Activated T-helper 1 cell treated with anti-CD3 and anti-CD28 coated beads, Interleukin-12 subunit alpha, Interleukin-12 subunit beta, Interleukin-2, Interleukin-4 antibody, amounts not matched to agents 30 ng/mL and 10 ng/mL and 1 ng/mL, durations not matched to agents 14 hours and 24 hours and 36 hours (primary cell): Measurements from ENCODE around the gene SH3D21. TPM values are rescaled to one million over a fixed set of nuclear protein-coding genes. Genes with fewer than 3 reads are reported as not detected.

Source experiments
- DNase-seq: peaks from one replicate; pipeline ENCODE4 v3.0.0; 2021; ENCODE audit warnings: low spot score
- H3K27ac Mint-ChIP-seq: one replicate; pipeline ENCODE4 v1.8.0; 2021; ENCODE audit warnings: mild to moderate bottlenecking, mixed read lengths
- H3K27me3 Mint-ChIP-seq: one replicate; pipeline ENCODE4 v1.8.0; 2022; ENCODE audit warnings: mild to moderate bottlenecking, moderate library complexity, mixed read lengths; ENCODE audit not compliant: insufficient read depth
- H3K36me3 Mint-ChIP-seq: one replicate; pipeline ENCODE4 v1.8.0; 2021; ENCODE audit warnings: low read depth, mixed read lengths
- H3K4me1 Mint-ChIP-seq: one replicate; pipeline ENCODE4 v1.8.0; 2021; ENCODE audit warnings: low read depth, mixed read lengths
- H3K4me3 Mint-ChIP-seq: one replicate; pipeline ENCODE4 v1.8.0; 2021; ENCODE audit warnings: mild to moderate bottlenecking, moderate library complexity, mixed read lengths
- H3K9me3 Mint-ChIP-seq: one replicate; pipeline ENCODE4 v1.8.0; 2021; ENCODE audit warnings: mixed read lengths
- intact Hi-C: fragments of 100-400 bp; cut with micrococcal nuclease; formaldehyde crosslinking; loops from one replicate; pipeline ENCODE4 v1.15.1; 2024
- total RNA-seq: library from RNA; stranded (reverse); gene quantifications from 2 replicates; pipeline ENCODE4 v1.2.3, GENCODE V29; 2022

Gene SH3D21
- total RNA-seq, result 7.5 and 8.3 TPM in 2 replicates

- peak; percentile 26 for DNase-seq
- H3K4me3 Mint-ChIP-seq, result peak within 1 kb of the TSS; percentile 97
- H3K27me3 Mint-ChIP-seq, result no peaks in the 10 kb centered on the region
- H3K36me3 Mint-ChIP-seq, result peaks cover 27% of the 10 kb centered on the region
- H3K9me3 Mint-ChIP-seq, result no peaks in the 10 kb centered on the region
- intact Hi-C loops, result loop anchor here (1.0 kb wide), 2 partner anchors 25 to 80 kb away; no protein-coding TSS in a partner anchor
- H3K4me1 Mint-ChIP-seq, result peaks cover 39% of the 10 kb centered on the region
- peak within 1 kb of the TSS; percentile 89 for H3K27ac Mint-ChIP-seq
Observed at GRCh38 chr1:36306210-36306901, at the start of gene SH3D21. TSS of gene SH3D21 (plus strand) at chr1:36306368. CDS start at chr1:36306421, 53 bp downstream.

- no peaks in the 10 kb centered on the region for H3K9me3 Mint-ChIP-seq
- intact Hi-C loops, result no loop called here
- no peaks in the 10 kb centered on the region for H3K27me3 Mint-ChIP-seq
- DNase-seq, result no peak
- H3K4me1 Mint-ChIP-seq, result peaks cover 19% of the 10 kb centered on the region
- no peak overlapping the region for H3K4me3 Mint-ChIP-seq
- no peak overlapping the region for H3K27ac Mint-ChIP-seq
- H3K36me3 Mint-ChIP-seq, result peaks cover 25% of the 10 kb centered on the region
Observed at GRCh38 chr1:36256558-36257374, 49.4 kb upstream of the SH3D21 start.

GRCh38 chr1:36257375-36257767, 48.8 kb upstream of the SH3D21 start:
- intact Hi-C loops, result no loop called here
- peak overlapping the region; percentile 40 for H3K27ac Mint-ChIP-seq
- no peaks in the 10 kb centered on the region for H3K9me3 Mint-ChIP-seq
- H3K4me1 Mint-ChIP-seq, result peaks cover 19% of the 10 kb centered on the region
- peaks cover 27% of the 10 kb centered on the region for H3K36me3 Mint-ChIP-seq
- no peaks in the 10 kb centered on the region for H3K27me3 Mint-ChIP-seq
- no peak for DNase-seq
- no peak overlapping the region for H3K4me3 Mint-ChIP-seq

- H3K27me3 Mint-ChIP-seq, result no peaks in the 10 kb centered on the region
- DNase-seq, result no peak
- intact Hi-C loops, result no loop called here
- no peak overlapping the region for H3K27ac Mint-ChIP-seq
- peaks cover 17% of the 10 kb centered on the region for H3K4me1 Mint-ChIP-seq
- no peaks in the 10 kb centered on the region for H3K9me3 Mint-ChIP-seq
- H3K36me3 Mint-ChIP-seq, result peaks cover 31% of the 10 kb centered on the region
- no peak overlapping the region for H3K4me3 Mint-ChIP-seq
Observed at GRCh38 chr1:36258960-36259344, 47.2 kb upstream of the SH3D21 start.

GRCh38 chr1:36268981-36269380, 37.2 kb upstream of the SH3D21 start:
- H3K4me3 Mint-ChIP-seq, result no peak overlapping the region
- H3K36me3 Mint-ChIP-seq, result peaks cover 32% of the 10 kb centered on the region
- no peak overlapping the region for H3K27ac Mint-ChIP-seq
- intact Hi-C loops, result no loop called here
- peaks cover 10% of the 10 kb centered on the region for H3K4me1 Mint-ChIP-seq
- no peaks in the 10 kb centered on the region for H3K9me3 Mint-ChIP-seq
- DNase-seq, result no peak
- no peaks in the 10 kb centered on the region for H3K27me3 Mint-ChIP-seq

GRCh38 chr1:36269408-36269838, 36.7 kb upstream of the SH3D21 start:
- Mint-ChIP-seq H3K9me3 (no peaks in the 10 kb centered on the region), H3K27ac (no peak overlapping the region), H3K27me3 (no peaks in the 10 kb centered on the region), H3K4me3 (no peak overlapping the region), H3K36me3 (peaks cover 31% of the 10 kb centered on the region), H3K4me1 (peaks cover 6% of the 10 kb centered on the region)
- intact Hi-C loops, result no loop called here
- DNase-seq, result no peak

GRCh38 chr1:36273024-36273423, 33.1 kb upstream of the SH3D21 start:
- H3K4me1 Mint-ChIP-seq, result peaks cover 6% of the 10 kb centered on the region

GRCh38 chr1:36274201-36274600, 32.0 kb upstream of the SH3D21 start:
- no peak for DNase-seq
- H3K4me3 Mint-ChIP-seq, result no peak overlapping the region
- H3K27ac Mint-ChIP-seq, result no peak overlapping the region
- peaks cover 20% of the 10 kb centered on the region for H3K36me3 Mint-ChIP-seq
- H3K27me3 Mint-ChIP-seq, result no peaks in the 10 kb centered on the region
- H3K4me1 Mint-ChIP-seq, result peaks cover 10% of the 10 kb centered on the region
- no peaks in the 10 kb centered on the region for H3K9me3 Mint-ChIP-seq
- intact Hi-C loops, result no loop called here

More at GRCh38 chr1:36273024-36273423, 33.1 kb upstream of the SH3D21 start:
- H3K9me3 Mint-ChIP-seq, result no peaks in the 10 kb centered on the region
- DNase-seq, result no peak
- no peak overlapping the region for H3K4me3 Mint-ChIP-seq
- peaks cover 25% of the 10 kb centered on the region for H3K36me3 Mint-ChIP-seq
- H3K27ac Mint-ChIP-seq, result no peak overlapping the region
- intact Hi-C loops, result no loop called here
- H3K27me3 Mint-ChIP-seq, result no peaks in the 10 kb centered on the region

- Mint-ChIP-seq H3K36me3 (peaks cover 17% of the 10 kb centered on the region), H3K27me3 (no peaks in the 10 kb centered on the region), H3K9me3 (no peaks in the 10 kb centered on the region), H3K4me3 (no peak overlapping the region), H3K27ac (no peak overlapping the region), H3K4me1 (peaks cover 33% of the 10 kb centered on the region)
- intact Hi-C loops, result no loop called here
- no peak for DNase-seq
Observed at GRCh38 chr1:36276688-36277087, 29.5 kb upstream of the SH3D21 start.

- H3K36me3 Mint-ChIP-seq, result peaks cover 15% of the 10 kb centered on the region
- H3K9me3 Mint-ChIP-seq, result no peaks in the 10 kb centered on the region
- intact Hi-C loops, result no loop called here
- no peaks in the 10 kb centered on the region for H3K27me3 Mint-ChIP-seq
- no peak overlapping the region for H3K4me3 Mint-ChIP-seq
- peaks cover 42% of the 10 kb centered on the region for H3K4me1 Mint-ChIP-seq
- H3K27ac Mint-ChIP-seq, result peak overlapping the region; percentile 43
- no peak for DNase-seq
Observed at GRCh38 chr1:36279110-36279788, 26.9 kb upstream of the SH3D21 start.

- DNase-seq, result no peak
- intact Hi-C loops, result loop anchor here (5.0 kb wide), 1 partner anchor 193 kb away; the partner anchor contains the start of gene ADPRS
- Mint-ChIP-seq H3K9me3 (no peaks in the 10 kb centered on the region), H3K27me3 (no peaks in the 10 kb centered on the region), H3K4me3 (no peak overlapping the region), H3K4me1 (peaks cover 45% of the 10 kb centered on the region), H3K27ac (peak overlapping the region; percentile 73), H3K36me3 (peaks cover 16% of the 10 kb centered on the region)
Observed at GRCh38 chr1:36279789-36280296, 26.3 kb upstream of the SH3D21 start.

- H3K27me3 Mint-ChIP-seq, result no peaks in the 10 kb centered on the region
- intact Hi-C loops, result loop anchor here (5.0 kb wide), 1 partner anchor 197 kb away; the partner anchor contains the start of gene ADPRS
- peak overlapping the region; percentile 61 for H3K27ac Mint-ChIP-seq
- DNase-seq, result no peak
- H3K4me1 Mint-ChIP-seq, result peaks cover 57% of the 10 kb centered on the region
- H3K4me3 Mint-ChIP-seq, result no peak overlapping the region
- H3K9me3 Mint-ChIP-seq, result no peaks in the 10 kb centered on the region
- H3K36me3 Mint-ChIP-seq, result peaks cover 46% of the 10 kb centered on the region
Observed at GRCh38 chr1:36284061-36284460, 22.1 kb upstream of the SH3D21 start.
